HFFc6 (cell line): ENCODE measurements around the gene NKRF. TPM values are rescaled to one million over a fixed set of nuclear protein-coding genes. Genes with fewer than 3 reads are reported as not detected.
A peak's percentile ranks its signal among the peaks of the same experiment; 100 is the strongest.

Experiments used
- DNase-seq: peaks from one replicate; pipeline ENCODE4 v3.0.0-alpha.2; 2018
- H3K27ac Mint-ChIP-seq: 2 replicates; pipeline ENCODE4 v1.8.0; 2020; ENCODE audit warnings: mild to moderate bottlenecking, mixed read lengths
- H3K27me3 Mint-ChIP-seq: 2 replicates; pipeline ENCODE4 v1.8.0; 2021; ENCODE audit warnings: mild to moderate bottlenecking, moderate library complexity, mixed read lengths; ENCODE audit not compliant: insufficient read depth
- H3K36me3 Mint-ChIP-seq: 2 replicates; pipeline ENCODE4 v1.8.0; 2021; ENCODE audit warnings: low read depth, mixed read lengths
- H3K4me1 Mint-ChIP-seq: 2 replicates; pipeline ENCODE4 v1.8.0; 2020; ENCODE audit warnings: low read depth, mixed read lengths
- H3K4me3 Mint-ChIP-seq: 2 replicates; pipeline ENCODE4 v1.8.0; 2020; ENCODE audit warnings: mild to moderate bottlenecking, moderate library complexity, mixed read lengths
- H3K9me3 Mint-ChIP-seq: 2 replicates; pipeline ENCODE4 v1.8.0; 2020; ENCODE audit warnings: mild to moderate bottlenecking, mixed read lengths
- CTCF ChIP-seq: fragments of 200-600 bp; sonication (generic); IDR thresholded peaks from 2 replicates; pipeline ENCODE4 v1.5.0; 2021; ENCODE audit warnings: antibody characterized with exemption, mild to moderate bottlenecking
- microRNA-seq: library from miRNA; unstranded; fragments of <30 nt; microRNA quantifications from one replicate; pipeline ENCODE4, GENCODE V29; 2019
- total RNA-seq, 6 experiments: library from RNA; stranded (reverse); fragmentation: NEBNext Ultra II Directional; extraction: Animal tissue kit (Norgen Biotek cat#: 25700); gene quantifications; 2 replicates in 1 of 6; 3 replicates in 5 of 6; pipeline ENCODE4 v1.2.3, GENCODE V29; 2021

NKRF gene
- total RNA-seq, 6 experiments from 2014 or later = 7.5 to 10.6 (median 8.9) TPM

- no peaks in the 10 kb centered on the region for H3K9me3 Mint-ChIP-seq
- H3K27me3 Mint-ChIP-seq = no peaks in the 10 kb centered on the region; the same call in 1 of the 2 replicates
- TF ChIP-seq CTCF = no peak
- peak; percentile 75 for DNase-seq
- H3K4me1 Mint-ChIP-seq = peaks cover 20% of the 10 kb centered on the region
- peak overlapping the region; percentile 34 for H3K4me3 Mint-ChIP-seq
- peaks cover 12% of the 10 kb centered on the region; the same call in 1 of the 2 replicates for H3K36me3 Mint-ChIP-seq
- peak overlapping the region; percentile 75 for H3K27ac Mint-ChIP-seq
Measured at GRCh38 chrX:119541188-119541587, 65.0 kb downstream of the NKRF start.

- H3K9me3 Mint-ChIP-seq = no peaks in the 10 kb centered on the region
Measured at GRCh38 chrX:119539872-119540271, 66.4 kb downstream of the NKRF start.

More at GRCh38 chrX:119539872-119540271, 66.4 kb downstream of the NKRF start:
- peak; percentile 26; the same call in 1 of the 2 replicates for TF ChIP-seq CTCF
- Mint-ChIP-seq H3K36me3 (peaks cover 12% of the 10 kb centered on the region; the same call in 1 of the 2 replicates), H3K27me3 (no peaks in the 10 kb centered on the region; the same call in 1 of the 2 replicates), H3K4me3 (no peak overlapping the region), H3K4me1 (peaks cover 20% of the 10 kb centered on the region), H3K27ac (no peak overlapping the region)
- DNase-seq = no peak

Small RNA genes lying within 50 kb of the gene (microRNA-seq; reads per million reads assigned to microRNA genes)
- gene MIR766 = 158 reads per million, percentile 55 among the genes with 10 or more reads in this experiment

Other genes with a start within 250 kb of the NKRF start
- gene SLC25A43, start 207.1 kb downstream of the NKRF start, total RNA-seq = 10 to 100 TPM; 19.4 to 26.0 (median 22.7) TPM
- gene SLC25A5, start 138.0 kb downstream of the NKRF start, total RNA-seq = 100 to 1,000 TPM; 223 to 296 (median 270) TPM
- 10 to 100 TPM; 23.2 to 28.8 (median 24.4) TPM for gene STEEP1, start 41.0 kb downstream of the NKRF start, total RNA-seq
- 10 to 100 TPM; 83.5 to 99.4 (median 94.4) TPM for gene UBE2A, start 31.9 kb downstream of the NKRF start, total RNA-seq
- gene SEPTIN6, start 86.7 kb upstream of the NKRF start, total RNA-seq = 10 to 100 TPM; 17.2 to 19.5 (median 18.5) TPM
- gene SOWAHD, start 152.2 kb upstream of the NKRF start, total RNA-seq = under 1 TPM in 5 of 6 experiments, not detected in 1; 0.12 to 0.29 (median 0.24) TPM
- 1,000 to 10,000 TPM; 1,260 to 1,533 (median 1,345) TPM for gene RPL39, start 185.2 kb upstream of the NKRF start, total RNA-seq
- 1 to 10 TPM; 5.1 to 7.2 (median 6.5) TPM for gene UPF3B, start 246.5 kb upstream of the NKRF start, total RNA-seq